Fibroblast of skin of left biceps (primary cell): ENCODE data around the gene DES.

Source experiments
- DNase-seq, 2 experiments: peaks; one replicate each; pipeline ENCODE4 v3.0.0-alpha.2; 2013; ENCODE audit warnings: low read depth in 2 of 2

The DES gene

GRCh38 chr2:219472629-219473187 is 54.5 kb downstream of the DES start:
- no peak for DNase-seq

GRCh38 chr2:219473511-219473910 is 55.3 kb downstream of the DES start:
- no peak for DNase-seq

DNA sequence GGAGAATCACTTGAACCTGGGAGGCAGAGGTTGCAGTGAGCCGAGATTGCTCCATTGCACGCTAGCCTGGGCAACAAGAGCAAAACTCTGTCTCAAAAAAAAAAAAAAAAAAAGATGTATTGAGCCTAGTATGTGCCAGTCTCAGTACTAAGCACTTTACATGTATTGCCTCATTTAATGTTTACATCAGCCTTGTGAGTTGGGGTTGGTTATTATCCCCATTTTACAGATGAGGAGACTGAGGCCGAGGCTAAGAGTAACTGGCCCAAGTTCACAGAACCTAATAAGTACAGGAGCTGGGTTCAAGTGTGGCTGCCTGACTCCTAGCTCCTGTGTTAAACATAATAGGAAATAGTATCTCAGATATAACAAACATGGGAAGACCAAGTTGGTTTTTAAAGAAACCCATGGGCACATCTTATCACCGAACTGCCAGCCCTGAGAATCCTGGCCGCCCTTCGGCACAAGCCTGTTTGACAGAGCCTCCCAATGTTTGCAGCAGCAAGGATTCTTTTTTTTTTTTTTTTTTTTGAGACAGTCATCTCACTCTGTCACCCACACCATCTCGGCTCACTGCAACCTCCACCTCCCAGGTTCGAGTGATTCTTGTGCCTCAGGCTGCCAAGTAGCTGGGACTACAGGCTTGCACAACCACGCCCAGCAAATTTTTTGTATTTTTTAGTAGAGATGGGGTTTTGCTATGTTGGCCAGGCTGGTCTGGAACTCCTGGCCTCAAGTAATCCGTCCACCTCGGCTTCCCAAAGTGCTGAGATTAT is 56.3 kb downstream of the DES start:
- no peak for DNase-seq

- DNase-seq, result no peak
These were observed 57.1 kb downstream of the DES start for GRCh38 chr2:219475278-219475677.

DNA sequence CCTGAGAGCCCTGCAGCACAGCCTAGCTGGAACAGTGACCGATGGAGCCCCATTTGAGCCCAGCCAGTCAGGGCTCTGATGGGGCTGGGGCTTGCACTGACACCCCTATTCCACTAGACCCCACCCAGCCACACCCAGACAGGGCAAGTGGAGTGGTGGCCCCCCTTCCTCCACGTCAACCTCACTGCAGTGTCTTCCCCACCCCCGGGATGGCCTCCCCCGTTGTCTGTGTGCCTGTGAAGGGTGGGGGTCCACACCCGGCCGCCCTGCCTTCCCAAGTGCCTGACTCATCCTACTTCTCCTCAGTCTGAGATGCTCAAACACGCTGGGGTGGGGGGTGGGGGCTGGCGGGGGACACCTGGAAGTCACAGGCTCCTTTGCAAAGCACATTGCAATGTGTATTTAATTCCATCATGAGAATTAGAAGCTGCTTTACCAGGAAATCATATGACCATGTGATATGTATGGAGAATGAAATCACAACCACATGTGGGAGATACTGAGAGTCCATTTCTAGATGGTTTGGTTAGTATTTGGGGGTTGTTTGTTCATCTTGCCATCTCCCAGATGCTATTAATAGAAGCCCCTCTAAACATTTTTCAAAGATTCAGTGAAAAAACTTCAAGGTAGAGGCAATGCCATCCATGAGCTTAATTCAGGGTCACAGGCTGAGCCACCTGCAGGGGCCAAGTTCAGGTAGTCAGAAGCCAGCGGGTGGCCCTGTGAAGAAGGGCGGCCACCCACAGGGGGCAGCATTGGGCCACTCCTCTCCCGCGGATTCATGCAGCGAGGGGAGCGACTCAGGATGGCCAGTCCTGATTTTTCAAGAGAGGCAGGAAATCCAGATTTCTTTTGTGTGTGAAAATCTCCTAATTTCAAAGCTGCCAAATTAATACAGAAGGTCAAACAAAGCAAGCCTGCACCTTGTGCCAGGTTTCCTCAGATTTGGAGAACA is 57.8 kb downstream of the DES start:
- peak; percentile 61 to 65 for DNase-seq
